Measurements from ENCODE around the gene UBAP2L.
"Not testable (repeated sequence)": the region's sequence is repeated elsewhere in the genome, so short reads cannot be mapped to it uniquely, and the experiment has no call there.

The UBAP2L gene

DNA sequence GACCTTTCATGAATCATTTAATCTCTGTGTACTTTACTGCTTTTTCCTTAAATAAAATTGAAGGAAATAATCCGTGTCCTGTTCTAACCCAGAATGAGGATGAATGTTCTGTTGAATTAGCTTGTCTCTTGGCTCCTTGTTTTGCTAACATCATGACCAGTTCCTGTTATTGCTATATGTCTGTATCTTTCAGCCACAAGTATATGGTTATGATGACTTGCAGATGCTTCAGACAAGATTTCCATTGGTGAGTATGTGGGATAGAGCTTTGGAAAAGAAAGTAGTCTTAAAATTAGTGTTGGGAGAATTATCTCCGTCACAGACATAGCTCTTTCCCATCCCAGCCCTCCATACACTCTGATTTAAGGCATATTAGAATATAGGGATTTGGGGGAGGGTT, 38.0 kb downstream of the UBAP2L start:
- DNase-seq: no peak

DNA sequence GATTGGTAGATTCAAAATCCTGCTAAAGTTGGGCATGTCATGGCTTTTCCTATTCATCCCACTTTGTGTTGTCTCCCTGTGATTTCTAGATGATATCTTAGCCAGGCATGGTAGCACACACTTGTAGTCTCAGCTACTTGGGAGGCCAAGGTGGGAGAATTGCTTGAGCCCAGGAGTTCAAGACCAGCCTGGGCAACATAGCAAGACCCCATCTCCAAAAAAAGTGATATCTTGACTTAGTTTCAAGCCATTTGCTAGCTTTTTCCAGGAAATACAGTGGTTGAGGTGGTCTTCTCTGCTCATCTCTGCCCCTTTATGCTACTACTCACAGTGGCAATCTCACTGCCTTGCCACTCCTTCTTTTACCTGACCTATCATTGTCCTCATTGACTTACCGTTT, 39.4 kb downstream of the UBAP2L start:
- no peak for DNase-seq

DNA sequence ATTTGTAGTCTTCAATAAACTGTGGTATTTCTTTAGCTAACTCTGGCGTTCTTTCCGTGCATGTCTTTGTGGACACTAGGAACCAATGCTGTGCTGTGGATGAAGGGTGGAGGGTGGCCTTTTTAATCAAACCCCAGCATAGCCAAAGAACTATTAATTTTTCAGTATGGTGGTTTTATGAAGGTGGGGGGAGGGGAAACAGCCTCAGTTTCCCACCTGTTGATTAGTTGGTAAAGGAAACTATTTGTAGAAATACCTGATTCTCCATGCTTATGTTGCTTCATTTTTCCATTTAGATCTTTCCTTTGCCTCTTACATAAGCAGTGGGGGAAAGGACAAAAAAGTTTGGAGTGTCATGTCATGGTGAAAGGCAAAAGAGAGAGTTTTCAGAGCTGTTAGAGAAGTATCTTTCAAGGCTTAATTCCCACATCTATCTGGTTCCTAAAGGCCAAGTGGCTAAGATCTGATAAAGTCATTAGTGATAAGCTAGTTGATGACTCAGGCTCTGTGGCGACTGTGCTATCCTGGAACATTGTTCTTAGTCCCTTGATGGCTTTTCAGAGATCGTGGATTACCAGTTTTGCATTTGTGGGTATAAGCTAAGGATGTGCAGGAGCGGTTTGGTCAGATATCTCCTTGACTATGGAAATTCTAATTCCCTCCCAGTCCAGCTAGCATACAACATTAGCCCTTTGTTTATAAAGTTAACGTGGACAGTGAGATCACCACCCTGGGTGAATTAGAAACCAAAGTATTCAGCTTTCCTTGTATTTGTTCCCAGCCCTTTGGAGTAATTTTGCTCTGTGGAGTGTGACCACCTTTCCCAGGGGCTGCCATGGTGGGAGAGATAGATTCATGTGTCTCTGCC, 42.9 kb downstream of the UBAP2L start:
- no peak for DNase-seq

DNA sequence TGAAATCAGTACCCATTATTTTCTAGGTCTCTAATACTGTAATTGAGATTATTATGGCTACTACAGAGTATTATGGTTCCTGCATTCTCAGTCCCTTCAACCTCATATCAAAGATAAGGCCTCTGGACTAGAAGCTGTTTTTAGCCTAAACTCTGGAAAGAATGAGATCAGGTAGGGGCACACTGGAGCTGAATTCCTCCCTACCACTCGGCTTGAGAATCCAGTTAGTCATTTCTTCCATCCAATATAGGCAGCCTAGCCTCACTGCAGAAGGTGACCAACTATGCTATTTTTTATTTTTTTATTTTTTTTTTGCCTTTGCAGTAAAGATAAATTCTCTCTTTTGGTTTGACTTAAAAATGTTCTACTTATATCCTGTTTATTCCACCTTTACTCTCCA, 43.7 kb downstream of the UBAP2L start:
- DNase-seq: no peak

DNA sequence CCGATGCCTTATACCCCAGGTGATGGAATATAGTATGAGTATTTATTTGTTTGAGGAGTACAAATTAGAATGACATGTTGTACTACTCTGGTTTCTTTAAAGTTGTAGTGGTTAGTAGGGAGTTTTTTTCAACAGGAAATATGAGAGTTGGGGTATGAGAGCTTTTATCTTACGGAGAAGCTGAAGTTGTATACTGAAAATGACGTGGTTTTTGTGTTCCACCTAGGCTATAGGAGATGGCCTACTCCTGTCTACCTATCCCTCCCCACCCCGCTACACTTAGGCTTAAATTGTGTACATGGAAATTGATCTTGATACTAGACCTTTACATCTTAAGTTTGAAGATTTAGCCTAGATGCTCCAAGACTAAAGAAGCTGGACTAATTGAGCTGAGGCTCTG, 44.8 kb downstream of the UBAP2L start:
- DNase-seq: no peak

DNA sequence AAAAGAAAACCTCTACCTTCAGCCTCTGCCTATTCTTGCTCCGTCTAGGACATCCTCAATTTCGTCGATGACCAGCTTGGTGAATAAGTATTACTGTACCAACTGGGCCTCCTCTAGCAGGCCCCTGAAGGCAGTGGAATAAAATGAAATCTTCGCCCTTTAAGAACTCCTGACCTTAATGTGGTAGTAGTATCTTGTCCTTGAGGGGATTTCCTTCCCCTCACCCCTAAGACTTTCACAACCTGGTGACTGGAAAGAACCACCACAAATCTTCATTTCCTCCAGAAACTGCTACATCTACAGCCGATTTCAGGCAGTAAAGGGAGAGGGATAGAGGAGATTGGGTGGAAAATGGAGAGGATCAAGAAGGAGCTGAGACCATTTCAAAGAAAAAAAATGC, 50.1 kb downstream of the UBAP2L start:
- DNase-seq: no peak

DNA sequence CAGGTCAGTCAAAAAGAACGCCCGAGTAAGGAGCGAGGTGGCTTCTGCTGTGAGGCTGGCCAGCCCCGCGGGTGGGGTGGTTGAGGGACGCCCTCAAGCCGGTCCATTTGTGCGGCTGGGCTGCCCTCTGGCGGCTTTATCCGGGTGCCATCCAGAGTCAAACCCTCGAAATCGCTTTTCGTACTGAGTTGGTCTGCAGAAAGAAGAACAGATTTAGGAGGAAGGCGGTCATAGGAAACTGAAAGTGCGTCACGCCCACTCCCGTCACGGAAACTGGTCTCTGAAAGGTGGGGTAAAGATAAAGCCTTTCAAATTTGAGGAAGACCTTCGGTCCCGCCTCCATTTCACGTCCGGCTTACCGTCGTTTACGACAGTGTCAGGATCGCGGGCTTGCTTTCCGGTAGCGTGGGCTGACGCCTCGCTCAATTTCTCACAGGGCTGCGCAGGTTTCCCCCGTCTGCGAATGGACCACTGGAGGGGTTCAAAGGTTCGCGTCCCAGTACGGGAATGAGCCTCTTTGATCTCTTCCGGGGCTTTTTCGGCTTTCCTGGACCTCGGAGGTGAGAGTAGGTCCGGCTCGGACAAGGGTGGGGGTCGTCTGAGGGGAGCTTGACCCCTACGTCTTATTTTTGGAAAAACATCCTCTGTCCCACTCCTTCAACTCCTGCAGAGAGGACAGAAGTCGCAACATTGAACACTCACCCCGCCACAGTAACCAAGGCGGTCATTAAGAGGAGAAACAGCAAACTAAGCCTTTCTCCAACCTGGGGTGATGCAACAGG, 51.7 kb downstream of the UBAP2L start, which contains the start of gene HAX1:
Gene HAX1 (plus strand): TSS at position 413 of the 782 bp plus-strand sequence. CDS start 95 bp downstream, at position 508.
- DNase-seq: peak; percentile 88

DNA sequence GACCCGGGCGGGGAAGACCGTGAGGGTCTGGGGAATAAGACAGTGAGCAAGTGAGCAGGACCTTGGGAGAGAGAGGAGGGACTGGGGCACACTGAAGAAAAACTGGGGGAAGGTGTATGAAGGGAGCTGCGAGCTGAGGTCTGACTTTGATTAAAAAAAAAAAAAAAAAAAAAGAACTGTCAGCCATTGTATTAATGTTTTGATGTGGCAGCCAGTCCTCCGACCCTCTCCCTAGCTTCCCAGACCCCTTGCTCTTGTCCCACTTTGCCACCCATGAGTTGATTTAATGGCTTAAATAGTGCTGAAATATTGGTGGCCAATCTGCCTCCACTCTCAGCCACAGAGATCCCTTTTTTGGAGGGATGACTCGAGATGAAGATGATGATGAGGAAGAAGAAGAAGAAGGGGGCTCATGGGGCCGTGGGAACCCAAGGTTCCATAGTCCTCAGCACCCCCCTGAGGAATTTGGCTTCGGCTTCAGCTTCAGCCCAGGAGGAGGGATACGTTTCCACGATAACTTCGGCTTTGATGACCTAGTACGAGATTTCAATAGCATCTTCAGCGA, 52.3 kb downstream of the UBAP2L start:
- DNase-seq: no peak

DNA sequence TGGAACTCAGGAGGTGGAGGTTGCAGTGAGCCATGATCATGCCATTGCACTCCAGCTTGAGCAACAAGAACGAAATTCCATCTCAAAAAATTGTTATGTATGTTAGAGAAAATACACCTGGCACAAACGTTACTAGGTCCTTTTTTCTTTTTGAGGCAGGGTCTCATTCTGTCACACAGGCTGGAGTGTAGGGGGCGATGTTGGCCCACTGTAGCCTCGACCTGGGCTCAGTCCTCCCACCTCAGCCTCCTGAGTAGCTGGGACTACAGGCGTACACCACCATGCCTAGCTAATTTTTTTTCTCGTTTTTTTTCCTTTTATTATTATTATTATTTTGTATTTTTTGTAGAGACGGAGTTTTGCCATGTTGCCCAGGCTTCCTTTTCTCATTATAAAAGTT, 56.0 kb downstream of the UBAP2L start:
- DNase-seq: no peak

DNA sequence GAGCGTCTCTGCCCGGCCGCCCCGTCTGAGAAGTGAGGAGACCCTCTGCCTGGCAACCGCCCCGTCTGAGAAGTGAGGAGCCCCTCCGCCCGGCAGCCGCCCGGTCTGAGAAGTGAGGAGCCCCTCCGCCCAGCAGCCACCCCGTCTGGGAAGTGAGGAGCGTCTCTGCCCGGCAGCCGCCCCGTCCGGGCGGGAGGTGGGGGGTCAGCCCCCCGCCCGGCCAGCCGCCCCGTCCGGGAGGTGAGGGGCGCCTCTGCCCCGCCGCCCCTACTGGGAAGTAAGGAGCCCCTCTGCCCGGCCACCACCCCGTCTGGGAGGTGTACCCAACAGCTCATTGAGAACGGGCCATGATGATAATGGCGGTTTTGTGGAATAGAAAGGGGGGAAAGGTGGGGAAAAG, 66.8 kb downstream of the UBAP2L start:
- not testable (repeated sequence) for DNase-seq

DNA sequence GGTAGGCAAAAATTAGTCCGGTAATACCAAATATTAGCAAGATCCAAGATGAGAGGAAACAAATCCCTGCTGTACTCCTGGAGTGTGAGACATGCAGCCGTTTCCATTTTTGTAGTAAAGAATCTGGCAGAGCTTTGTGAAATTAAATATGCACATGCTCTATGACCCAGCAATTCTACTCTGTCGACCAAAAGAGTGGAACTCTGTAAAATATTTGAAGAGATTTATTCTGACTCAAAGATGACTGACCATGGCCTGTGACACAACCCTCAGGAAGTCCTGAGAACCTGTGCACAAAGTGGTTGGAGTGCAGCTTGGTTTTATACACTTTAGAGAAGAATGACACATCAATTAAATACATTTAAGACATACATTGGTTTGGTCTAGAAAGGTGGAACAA, 67.9 kb downstream of the UBAP2L start:
- DNase-seq: no peak

DNA sequence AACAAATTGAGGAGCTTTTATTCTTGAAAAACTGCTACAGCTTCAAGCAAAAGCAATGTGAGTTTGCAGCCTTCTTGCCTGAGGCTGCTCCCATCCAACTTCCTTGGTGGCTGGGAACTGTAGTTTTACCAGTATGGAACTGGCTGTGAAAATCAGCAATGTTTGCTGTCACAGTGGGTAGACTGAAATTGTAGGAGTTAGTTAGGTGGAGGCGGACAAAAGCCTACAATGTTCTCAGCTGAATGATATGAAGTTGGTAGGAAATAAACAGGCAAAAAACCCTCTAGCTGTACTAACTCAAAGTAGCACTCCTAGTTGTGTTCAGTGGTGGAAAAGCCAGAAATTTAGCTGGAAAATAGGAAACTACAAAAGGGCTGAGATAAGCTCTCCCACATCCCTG, 70.2 kb downstream of the UBAP2L start:
- no peak for DNase-seq

DNA sequence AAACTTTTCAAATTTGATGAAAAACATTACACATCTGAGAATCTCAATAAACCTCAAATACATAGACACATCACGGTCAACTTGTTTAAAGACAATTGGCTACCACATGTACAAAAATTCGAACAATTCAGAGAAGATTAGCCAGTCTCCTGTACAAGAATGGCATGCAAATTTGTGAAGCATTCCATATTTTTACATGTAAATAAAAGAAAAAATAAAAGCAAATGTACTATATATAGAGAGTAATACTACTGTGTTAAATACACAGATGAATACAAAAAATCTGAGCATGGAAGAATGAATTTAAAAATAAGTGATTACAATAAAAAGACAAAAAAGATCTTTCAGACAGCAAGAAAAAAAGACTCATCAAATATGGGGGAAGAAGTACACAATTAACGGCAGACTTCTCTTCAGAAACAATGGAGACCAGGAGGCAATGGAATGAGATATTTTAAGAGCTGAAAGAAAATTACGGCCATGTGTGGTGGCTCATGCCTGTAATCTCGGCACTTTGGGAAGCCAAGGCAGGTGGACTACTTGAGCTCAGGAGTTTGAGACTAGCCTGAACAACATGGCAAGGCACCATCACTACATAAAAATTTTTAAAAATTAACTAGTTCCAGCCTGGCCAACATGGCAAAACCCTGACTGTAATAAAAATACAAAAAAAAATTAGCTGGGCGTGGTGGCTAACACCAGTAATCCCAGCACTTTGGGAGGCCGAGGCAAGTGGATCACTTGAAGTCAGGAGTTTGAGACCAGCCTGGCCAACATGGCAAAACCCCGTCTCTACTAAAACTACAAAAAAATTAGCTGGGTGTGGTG, 74.9 kb downstream of the UBAP2L start:
- no peak for DNase-seq

DNA sequence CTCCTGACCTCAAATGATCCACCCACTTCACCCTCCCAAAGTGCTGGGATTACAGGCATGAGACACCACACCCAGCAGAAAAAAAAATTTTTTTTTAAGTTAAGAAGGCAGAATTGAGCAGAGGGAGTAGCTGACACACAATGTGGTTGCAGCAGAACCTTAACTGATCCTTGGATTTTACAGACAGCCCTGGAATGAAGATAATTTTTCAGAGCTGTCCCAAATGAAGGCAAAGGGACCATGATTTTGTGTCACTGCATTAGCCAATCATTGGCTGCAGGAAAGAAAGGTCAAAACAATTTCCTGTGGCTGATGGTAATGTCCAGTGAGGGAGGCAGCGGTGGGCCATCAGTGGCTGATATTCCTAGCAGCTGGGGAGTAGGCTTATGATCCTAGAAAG, 80.8 kb downstream of the UBAP2L start:
- DNase-seq: no peak

DNA sequence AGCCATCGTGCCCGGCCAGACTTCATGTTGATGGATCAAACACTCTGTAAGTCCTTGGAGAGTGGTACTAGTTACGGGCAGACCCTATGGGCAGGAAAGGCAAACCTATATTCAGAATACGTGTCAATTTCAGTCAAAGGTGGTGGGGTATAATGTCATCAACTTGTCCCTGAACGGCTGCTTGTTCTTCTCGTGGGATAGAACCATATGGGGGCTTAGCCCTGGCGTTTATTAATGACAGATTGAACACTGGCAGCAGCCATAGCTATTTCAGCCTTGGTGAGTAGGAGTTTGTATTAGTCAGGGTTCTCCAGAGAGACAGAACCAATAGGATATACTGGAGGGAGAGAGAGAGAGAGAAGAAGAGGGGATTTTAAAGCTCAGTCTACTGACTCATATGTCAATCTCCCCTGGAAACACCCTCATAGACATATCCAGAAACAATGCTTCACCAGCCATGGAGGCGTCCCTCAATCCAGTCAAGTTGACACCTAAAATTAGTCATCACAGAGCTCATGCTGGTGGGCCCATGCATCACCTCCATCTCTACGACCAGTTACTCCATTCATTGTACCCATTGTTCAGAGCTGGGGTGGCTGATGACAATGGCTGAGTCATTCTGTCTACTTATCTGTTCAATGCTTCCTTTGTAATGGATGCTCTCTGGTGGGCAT, 84.0 kb downstream of the UBAP2L start:
- DNase-seq: no peak

DNA sequence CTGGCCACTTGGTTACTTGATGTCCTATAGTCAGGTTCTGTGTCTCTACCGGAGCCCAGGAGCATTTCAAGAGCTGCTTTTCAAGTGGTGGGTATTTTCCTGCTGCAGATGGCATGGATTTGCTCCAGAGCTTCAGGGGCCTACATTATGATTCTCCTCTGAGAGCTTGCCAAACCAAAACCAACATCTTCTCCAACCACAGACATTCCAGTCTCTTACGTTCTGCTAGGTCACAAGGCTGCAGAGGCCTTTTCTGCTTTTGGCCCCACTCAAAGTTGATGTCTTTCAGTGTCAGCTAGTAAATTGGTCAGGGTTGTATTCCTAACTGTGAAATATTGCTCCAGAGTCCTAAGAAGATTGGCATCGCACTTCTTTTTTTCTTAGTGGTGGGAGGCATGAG, 85.4 kb downstream of the UBAP2L start:
- DNase-seq: no peak

DNA sequence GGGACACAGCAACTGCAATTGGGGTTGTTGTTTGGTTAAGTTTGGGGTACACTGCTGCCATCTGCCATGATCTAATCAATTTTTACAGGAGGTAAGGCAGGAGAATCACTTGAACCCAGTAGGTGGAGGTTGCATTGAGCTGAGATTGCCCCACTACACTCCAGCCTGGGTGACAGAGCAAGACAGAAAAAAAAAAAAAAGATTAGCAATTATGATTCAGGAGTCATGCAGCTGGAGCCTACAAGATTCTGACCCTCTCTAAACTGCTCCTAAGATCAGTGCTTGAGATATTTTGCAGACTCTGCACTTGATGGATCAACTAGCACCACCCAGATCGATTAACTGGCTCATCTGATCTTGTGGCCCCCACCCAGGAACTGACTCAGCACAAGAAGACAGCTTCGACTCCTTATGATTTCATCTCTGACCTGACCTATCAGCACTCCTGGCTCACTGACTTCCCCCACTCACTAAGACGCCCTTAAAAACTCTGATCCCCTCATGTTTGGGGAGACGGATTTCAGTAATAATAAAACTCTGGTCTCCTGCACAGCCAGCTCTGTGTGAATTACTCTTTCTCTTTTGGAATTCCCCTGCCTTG, 87.0 kb downstream of the UBAP2L start:
- DNase-seq: not testable (repeated sequence)

DNA sequence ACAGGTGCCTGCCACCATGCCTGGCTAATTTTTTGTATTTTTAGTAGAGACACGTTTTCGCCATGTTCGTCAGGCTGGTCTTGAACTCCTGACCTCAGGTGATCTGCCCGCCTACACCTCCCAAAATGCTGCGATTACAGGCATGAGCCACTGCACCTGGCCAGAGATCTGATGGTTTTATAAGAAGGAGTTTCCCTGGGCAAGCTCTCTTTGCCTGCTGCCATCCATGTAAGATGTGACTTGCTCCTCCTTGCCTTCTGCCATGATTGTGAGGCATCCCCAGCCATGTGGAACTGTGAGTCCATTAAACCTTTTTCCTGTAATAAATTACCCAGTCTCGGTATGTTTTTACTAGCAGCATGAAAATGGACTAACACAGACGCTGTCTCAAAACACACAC, 88.4 kb downstream of the UBAP2L start:
- DNase-seq: not testable (repeated sequence)

DNA sequence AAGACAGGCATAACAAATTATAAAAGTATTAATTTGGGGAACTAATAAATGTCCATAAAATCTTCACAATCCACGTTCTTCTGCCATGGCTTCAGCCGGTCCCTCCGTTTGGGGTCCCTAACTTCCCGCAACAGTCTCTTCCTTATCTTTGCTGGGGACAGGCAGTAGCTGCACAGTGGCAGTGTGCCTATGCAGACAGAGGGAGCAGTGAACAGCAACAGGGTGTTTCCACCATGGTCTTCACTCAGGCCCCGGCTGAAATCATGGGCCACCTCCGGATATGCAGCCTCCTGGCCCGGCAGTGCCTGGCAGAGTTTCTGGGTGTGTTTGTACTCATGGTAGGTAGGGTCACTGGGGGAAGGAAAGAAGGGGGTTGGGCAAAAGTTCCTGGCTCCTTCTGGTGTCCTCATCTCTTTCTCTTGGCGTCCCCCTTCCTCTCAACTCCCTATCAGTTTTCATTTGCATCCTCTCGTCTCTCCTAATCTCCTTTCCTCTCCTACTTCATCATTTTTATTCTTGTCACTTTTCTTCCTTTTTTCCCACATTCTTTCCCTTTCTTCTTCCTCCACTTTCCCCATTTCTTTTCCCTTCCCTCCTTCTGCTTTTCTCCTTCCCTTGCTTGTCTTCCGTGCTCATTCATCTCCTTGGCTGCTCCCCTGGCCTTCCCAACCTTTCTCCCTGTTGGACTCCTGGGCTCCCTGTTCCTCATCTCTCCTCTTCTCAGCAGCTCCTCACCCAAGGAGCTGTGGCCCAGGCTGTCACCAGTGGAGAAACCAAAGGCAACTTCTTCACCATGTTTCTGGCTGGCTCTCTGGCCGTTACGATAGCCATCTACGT, 91.7 kb downstream of the UBAP2L start:
- DNase-seq: not testable (repeated sequence)

DNA sequence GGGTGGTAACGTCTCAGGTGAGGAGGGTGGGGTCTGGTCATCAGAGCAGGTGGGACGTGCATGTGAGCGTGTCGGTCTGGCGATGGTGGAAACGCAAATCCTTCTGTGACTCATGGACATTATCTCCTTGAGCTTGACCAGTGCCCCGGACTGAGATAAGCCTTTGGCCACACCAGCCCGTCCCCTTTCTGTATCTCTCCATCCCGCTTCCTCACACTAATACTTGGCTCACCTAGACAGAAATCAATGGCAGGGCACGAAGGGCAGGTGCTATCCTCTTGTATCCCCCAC, 92.3 kb downstream of the UBAP2L start:
- no peak for DNase-seq

DNA sequence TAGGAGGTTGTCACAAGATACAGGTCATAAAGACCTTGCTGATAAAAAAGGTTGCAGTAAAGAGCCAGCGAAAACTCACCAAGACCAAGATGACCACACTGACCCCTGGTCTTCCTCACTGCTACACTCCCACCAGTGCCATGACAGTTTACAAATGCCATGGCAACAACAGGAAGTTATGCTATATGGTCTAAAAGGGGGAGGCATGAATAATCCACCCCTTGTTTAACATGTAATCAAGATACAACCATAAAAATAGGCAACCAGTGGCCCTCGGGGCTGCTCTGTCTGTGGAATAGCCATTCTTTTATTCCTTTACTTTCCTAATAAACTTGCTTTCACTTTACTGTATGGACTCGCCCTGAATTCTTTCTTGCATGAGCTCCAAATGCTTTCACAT, 93.5 kb downstream of the UBAP2L start:
- not testable (repeated sequence) for DNase-seq
